SK-N-MC (cell line): ENCODE measurements around the gene TCF19.

Experiments used
- DNase-seq: peaks from one replicate; pipeline ENCODE4 v3.0.0-alpha.2; 2011; ENCODE audit warnings: low read depth, low spot score
- H3K27ac ChIP-seq: fragments of 200-600 bp; sonication (generic); 2 replicates; pipeline ENCODE4 v1.5.1; 2016; ENCODE audit warnings: mixed run types
- H3K36me3 ChIP-seq: fragments of 200-600 bp; sonication (generic); 2 replicates; pipeline ENCODE4 v1.6.1; 2017; ENCODE audit warnings: antibody characterized with exemption, low read length, mixed read lengths; ENCODE audit not compliant: insufficient read depth
- H3K4me3 ChIP-seq: fragments of 200-600 bp; sonication (generic); 2 replicates; pipeline ENCODE4 v1.5.1; 2016
- H3K9ac ChIP-seq: fragments of 200-600 bp; sonication (generic); 2 replicates; pipeline ENCODE4 v1.8.0; 2017; ENCODE audit warnings: mixed run types, mixed read lengths; ENCODE audit not compliant: insufficient read length
- H3K9me3 ChIP-seq: fragments of 200-600 bp; sonication (generic); 2 replicates; pipeline ENCODE4 v1.6.1; 2017; ENCODE audit warnings: low read depth, mild to moderate bottlenecking, antibody characterized with exemption, low read length, moderate library complexity, mixed read lengths
- EZH2 ChIP-seq: fragments of 200-600 bp; sonication (generic); IDR thresholded peaks from one replicate; pipeline ENCODE4 v1.6.1; 2017; ENCODE audit warnings: antibody characterized with exemption
- FOXP2 ChIP-seq: optimal IDR thresholded peaks from 2 replicates; pipeline ENCODE3; 2011; ENCODE audit warnings: mild to moderate bottlenecking, moderate library complexity; ENCODE audit not compliant: insufficient read depth; ENCODE audit errors: extremely low read length, control extremely low read depth
- POLR2AphosphoS5 ChIP-seq: IDR thresholded peaks from 2 replicates; pipeline ENCODE4 v1.6.1; 2012; ENCODE audit warnings: mild to moderate bottlenecking, low read depth, low read length, borderline replicate concordance

The TCF19 gene

GRCh38 chr6:31149827-31150447, 8.5 kb upstream of the TCF19 start:
- TF ChIP-seq FOXP2 (no peak), POLR2AphosphoS5 (no peak), EZH2 (no peak)
- Histone ChIP-seq H3K4me3 (no peak overlapping the region), H3K36me3 (peaks cover 8% of the 10 kb centered on the region; the same call in 1 of the 2 replicates), H3K9ac (no peak overlapping the region), H3K9me3 (no peaks in the 10 kb centered on the region), H3K27ac (no peak overlapping the region)
- DNase-seq: no peak

GRCh38 chr6:31152781-31153180, 5.6 kb upstream of the TCF19 start:
- TF ChIP-seq FOXP2: no peak
- no peak for TF ChIP-seq POLR2AphosphoS5
- TF ChIP-seq EZH2: no peak
- H3K36me3 ChIP-seq: peaks cover 19% of the 10 kb centered on the region; the same call in 1 of the 2 replicates
- no peak overlapping the region for H3K9ac ChIP-seq
- H3K9me3 ChIP-seq: no peaks in the 10 kb centered on the region
- no peak for DNase-seq
- H3K4me3 ChIP-seq: no peak overlapping the region
- H3K27ac ChIP-seq: no peak overlapping the region

- Histone ChIP-seq H3K4me3 (no peak overlapping the region), H3K27ac (no peak overlapping the region), H3K36me3 (peaks cover 14% of the 10 kb centered on the region; the same call in 1 of the 2 replicates), H3K9me3 (no peaks in the 10 kb centered on the region), H3K9ac (no peak overlapping the region)
- no peak for DNase-seq
- TF ChIP-seq EZH2 (no peak), POLR2AphosphoS5 (no peak), FOXP2 (no peak)
These were observed 4.0 kb upstream of the TCF19 start for GRCh38 chr6:31154436-31154835.

- TF ChIP-seq POLR2AphosphoS5 (no peak), EZH2 (no peak), FOXP2 (no peak)
- no peak overlapping the region; the same call in 1 of the 2 replicates for H3K4me3 ChIP-seq
- H3K9ac ChIP-seq: peak overlapping the region; percentile 26
These were observed 1.7 kb upstream of the TCF19 start for GRCh38 chr6:31156641-31157040.

GRCh38 chr6:31157513-31158139, 763 bp upstream of the TCF19 start, which contains the start of gene CCHCR1:
Gene CCHCR1 (minus strand): TSS chr6:31157802. CDS start chr6:31157600, 202 bp downstream.
- DNase-seq: no peak
- Histone ChIP-seq H3K9ac (peak within 1 kb of the TSS; percentile 90), H3K36me3 (peaks cover 14% of the 10 kb centered on the region; the same call in 1 of the 2 replicates), H3K9me3 (no peaks in the 10 kb centered on the region), H3K4me3 (peak within 1 kb of the TSS; percentile 91), H3K27ac (peak within 1 kb of the TSS; percentile 72; the same call in 1 of the 2 replicates)
- TF ChIP-seq FOXP2: no peak
- TF ChIP-seq POLR2AphosphoS5: no peak
- TF ChIP-seq EZH2: no peak

More at GRCh38 chr6:31156641-31157040, 1.7 kb upstream of the TCF19 start:
- H3K36me3 ChIP-seq: peaks cover 14% of the 10 kb centered on the region; the same call in 1 of the 2 replicates
- H3K9me3 ChIP-seq: no peaks in the 10 kb centered on the region
- DNase-seq: no peak
- no peak overlapping the region for H3K27ac ChIP-seq

GRCh38 chr6:31158863-31159855, 770 bp downstream of the TCF19 start:
- no peak for DNase-seq
- no peak overlapping the region for H3K27ac ChIP-seq
- peaks cover 19% of the 10 kb centered on the region; the same call in 1 of the 2 replicates for H3K36me3 ChIP-seq
- H3K9me3 ChIP-seq: no peaks in the 10 kb centered on the region
- no peak for TF ChIP-seq EZH2
- TF ChIP-seq POLR2AphosphoS5: no peak
- no peak for TF ChIP-seq FOXP2
- H3K9ac ChIP-seq: peak overlapping the region; percentile 80
- H3K4me3 ChIP-seq: peak overlapping the region; percentile 91

GRCh38 chr6:31161216-31162126, 3.1 kb downstream of the TCF19 start:
- Histone ChIP-seq H3K27ac (no peak overlapping the region), H3K36me3 (peaks cover 9% of the 10 kb centered on the region; the same call in 1 of the 2 replicates), H3K9ac (no peak overlapping the region)

More at GRCh38 chr6:31161216-31162126, 3.1 kb downstream of the TCF19 start:
- no peaks in the 10 kb centered on the region for H3K9me3 ChIP-seq
- DNase-seq: no peak
- TF ChIP-seq EZH2 (no peak), POLR2AphosphoS5 (no peak), FOXP2 (no peak)
- no peak overlapping the region for H3K4me3 ChIP-seq
